Stimulated activated CD8-positive, alpha-beta memory T cell treated with anti-CD3 and anti-CD28 coated beads, Interleukin-15, amount 100 ng/mL, for 24 hours (primary cell): ENCODE measurements around the gene OR51T1.
"Not testable (repeated sequence)": the region's sequence is repeated elsewhere in the genome, so short reads cannot be mapped to it uniquely, and the experiment has no call there.

Source experiments
- DNase-seq: peaks from one replicate; pipeline ENCODE4 v3.0.0-alpha.2; 2020; ENCODE audit warnings: low read depth

OR51T1 gene, protein sequence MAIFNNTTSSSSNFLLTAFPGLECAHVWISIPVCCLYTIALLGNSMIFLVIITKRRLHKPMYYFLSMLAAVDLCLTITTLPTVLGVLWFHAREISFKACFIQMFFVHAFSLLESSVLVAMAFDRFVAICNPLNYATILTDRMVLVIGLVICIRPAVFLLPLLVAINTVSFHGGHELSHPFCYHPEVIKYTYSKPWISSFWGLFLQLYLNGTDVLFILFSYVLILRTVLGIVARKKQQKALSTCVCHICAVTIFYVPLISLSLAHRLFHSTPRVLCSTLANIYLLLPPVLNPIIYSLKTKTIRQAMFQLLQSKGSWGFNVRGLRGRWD

DNA sequence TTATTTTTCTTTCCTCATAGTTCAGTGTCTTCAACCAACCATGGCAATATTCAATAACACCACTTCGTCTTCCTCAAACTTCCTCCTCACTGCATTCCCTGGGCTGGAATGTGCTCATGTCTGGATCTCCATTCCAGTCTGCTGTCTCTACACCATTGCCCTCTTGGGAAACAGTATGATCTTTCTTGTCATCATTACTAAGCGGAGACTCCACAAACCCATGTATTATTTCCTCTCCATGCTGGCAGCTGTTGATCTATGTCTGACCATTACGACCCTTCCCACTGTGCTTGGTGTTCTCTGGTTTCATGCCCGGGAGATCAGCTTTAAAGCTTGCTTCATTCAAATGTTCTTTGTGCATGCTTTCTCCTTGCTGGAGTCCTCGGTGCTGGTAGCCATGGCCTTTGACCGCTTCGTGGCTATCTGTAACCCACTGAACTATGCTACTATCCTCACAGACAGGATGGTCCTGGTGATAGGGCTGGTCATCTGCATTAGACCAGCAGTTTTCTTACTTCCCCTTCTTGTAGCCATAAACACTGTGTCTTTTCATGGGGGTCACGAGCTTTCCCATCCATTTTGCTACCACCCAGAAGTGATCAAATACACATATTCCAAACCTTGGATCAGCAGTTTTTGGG, at the start of gene OR51T1:
TSS of gene OR51T1 (plus strand) at position 41 of the 641 bp plus-strand sequence. CDS start at position 41, 0 bp downstream.
- DNase-seq = no peak

GRCh38 chr11:4839851-4840549, 41.7 kb upstream of the OR51T1 start:
- no peak for DNase-seq

- DNase-seq = no peak
Observed at GRCh38 chr11:4848908-4849532, 32.7 kb upstream of the OR51T1 start, which contains the start of gene OR51S1. TSS of gene OR51S1 (minus strand) at chr11:4849208. CDS start at chr11:4849208, 0 bp downstream.

GRCh38 chr11:4851033-4851432, 30.7 kb upstream of the OR51T1 start:
- no peak for DNase-seq

GRCh38 chr11:4854286-4854685, 27.4 kb upstream of the OR51T1 start:
- DNase-seq = not testable (repeated sequence)

DNA sequence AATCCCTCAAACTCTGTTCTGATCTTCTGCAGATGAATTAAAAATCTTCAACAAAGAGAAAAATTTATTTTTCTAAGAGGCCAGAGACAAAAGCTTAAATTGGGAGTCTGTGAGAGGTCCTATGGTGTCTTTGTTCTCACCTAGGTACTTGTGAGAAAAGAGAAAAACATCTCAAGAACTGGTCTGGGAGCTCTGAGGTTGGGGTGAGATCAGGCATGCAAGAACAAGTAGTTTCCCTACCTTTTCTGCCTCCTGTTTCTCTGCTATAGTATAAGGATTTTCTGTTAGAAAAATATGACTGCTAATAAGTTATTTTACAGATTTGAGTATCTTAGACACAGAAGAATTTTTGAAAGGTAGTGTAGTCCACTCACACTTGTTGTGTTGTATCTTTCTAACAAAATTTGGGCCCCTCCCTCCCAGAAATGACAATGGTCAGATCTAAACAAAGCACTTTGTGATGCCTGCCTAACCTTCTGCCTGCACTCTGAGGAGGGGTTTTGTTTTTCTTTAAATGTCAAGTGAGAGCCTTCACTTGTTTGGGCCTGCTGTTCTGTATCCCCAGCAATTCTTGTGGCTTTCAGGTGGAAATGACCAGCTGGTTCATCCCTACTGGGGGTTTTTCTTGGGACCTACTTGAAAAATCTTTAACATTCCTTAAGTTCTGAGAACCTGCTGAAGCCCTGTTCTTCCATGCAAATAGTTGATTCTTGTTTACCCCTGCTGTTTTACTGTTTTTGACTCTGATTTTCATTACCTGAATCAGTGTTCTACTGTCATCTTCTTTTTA, 19.1 kb upstream of the OR51T1 start:
- no peak for DNase-seq

DNA sequence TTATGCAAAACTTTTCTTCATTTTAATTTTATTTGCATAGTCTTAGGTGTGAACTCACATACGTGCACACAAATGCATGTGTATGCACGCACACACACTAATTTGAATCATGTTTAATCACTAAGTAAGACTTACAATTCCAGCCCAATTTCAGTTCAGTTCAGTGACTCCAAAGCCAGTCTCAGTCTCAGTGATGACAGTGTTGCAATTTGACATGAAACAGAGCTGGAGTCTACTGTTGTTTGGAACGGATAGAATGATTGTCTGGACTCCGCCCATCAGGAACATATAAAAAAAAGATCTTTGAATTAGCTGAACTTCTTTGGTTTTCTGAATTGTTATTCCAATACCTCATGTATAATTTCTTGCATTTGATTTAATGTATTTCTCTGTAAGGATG, 17.8 kb upstream of the OR51T1 start:
- DNase-seq = no peak

DNA sequence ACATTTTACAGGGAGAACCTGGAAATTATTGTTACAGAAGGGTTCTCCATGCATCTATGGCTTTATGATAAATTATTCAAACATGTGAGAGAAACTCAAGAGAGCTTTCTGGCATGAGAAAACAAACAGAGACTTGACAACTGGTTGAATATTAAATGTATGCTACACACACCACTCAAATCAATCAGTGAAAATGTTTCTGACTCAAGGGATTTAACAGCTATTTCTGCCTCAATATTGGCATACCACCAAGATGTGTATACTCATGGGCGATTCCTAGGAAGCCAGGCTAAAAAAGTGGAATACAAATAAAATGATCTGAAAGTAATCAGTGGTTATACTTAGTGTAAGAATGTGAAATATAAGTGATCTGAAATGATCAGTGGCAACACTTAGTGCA, 15.8 kb upstream of the OR51T1 start:
- DNase-seq = no peak

- no peak for DNase-seq
Observed at GRCh38 chr11:4881188-4881587, 512 bp upstream of the OR51T1 start.

- DNase-seq = no peak
Observed at GRCh38 chr11:4882543-4882942, 843 bp downstream of the OR51T1 start.

DNA sequence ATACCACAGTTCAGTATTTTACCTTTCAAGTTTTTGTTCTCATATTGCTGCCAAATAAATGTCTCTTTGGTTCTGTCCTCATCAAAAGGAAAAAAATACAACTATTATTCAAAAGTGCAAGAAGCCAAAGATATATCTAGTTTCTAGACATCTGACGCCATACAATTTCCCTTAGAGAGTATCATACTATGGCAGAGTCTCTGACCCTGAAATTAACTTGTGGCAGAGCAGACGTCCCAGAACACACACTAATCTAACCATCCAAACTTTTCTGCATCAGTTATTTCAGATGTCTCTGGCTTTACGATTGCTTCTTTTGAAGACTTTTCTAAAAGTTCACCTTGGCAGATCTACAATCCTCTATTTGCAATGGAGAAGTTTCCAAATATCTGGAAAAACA, 2.7 kb downstream of the OR51T1 start:
- no peak for DNase-seq

- no peak for DNase-seq
Observed at GRCh38 chr11:4886186-4886585, 4.5 kb downstream of the OR51T1 start.

GRCh38 chr11:4887591-4887990, 5.9 kb downstream of the OR51T1 start:
- no peak for DNase-seq

DNA sequence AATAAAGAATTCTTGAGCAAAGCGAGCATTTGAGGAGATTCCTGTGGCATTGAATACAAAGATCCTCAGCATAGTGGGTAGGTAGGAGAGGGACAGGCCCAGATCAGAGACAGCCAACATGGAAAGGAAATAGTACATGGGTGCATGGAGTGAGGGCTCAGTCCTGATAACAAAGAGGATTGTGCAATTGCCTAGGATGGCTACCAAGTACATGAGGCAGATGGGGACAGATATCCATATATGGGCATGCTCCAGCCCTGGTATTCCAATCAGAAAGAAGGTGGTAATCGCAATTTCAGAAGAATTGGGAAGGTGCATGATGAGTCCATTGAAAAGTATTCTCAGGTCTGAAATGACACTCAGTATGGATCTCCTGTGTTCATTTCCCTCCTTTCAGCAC, 8.6 kb downstream of the OR51T1 start:
- no peak for DNase-seq

GRCh38 chr11:4891996-4892640, 10.4 kb downstream of the OR51T1 start:
- DNase-seq = no peak

- DNase-seq = no peak
Observed at GRCh38 chr11:4903484-4903883, 21.8 kb downstream of the OR51T1 start, which contains the start of gene OR51A7. TSS of gene OR51A7 (plus strand) at chr11:4903783. CDS start at chr11:4907370, 3,587 bp downstream.

- DNase-seq = no peak
Observed at GRCh38 chr11:4916581-4916980, 34.9 kb downstream of the OR51T1 start.

- DNase-seq = no peak
Observed at GRCh38 chr11:4919250-4919649, 37.5 kb downstream of the OR51T1 start, which contains the start of gene OR51G2. TSS of gene OR51G2 (minus strand) at chr11:4919350. CDS start at chr11:4915663, 3,687 bp downstream.

- no peak for DNase-seq
Observed at GRCh38 chr11:4921796-4922195, 40.1 kb downstream of the OR51T1 start.

GRCh38 chr11:4922304-4922703, 40.6 kb downstream of the OR51T1 start:
- no peak for DNase-seq

DNA sequence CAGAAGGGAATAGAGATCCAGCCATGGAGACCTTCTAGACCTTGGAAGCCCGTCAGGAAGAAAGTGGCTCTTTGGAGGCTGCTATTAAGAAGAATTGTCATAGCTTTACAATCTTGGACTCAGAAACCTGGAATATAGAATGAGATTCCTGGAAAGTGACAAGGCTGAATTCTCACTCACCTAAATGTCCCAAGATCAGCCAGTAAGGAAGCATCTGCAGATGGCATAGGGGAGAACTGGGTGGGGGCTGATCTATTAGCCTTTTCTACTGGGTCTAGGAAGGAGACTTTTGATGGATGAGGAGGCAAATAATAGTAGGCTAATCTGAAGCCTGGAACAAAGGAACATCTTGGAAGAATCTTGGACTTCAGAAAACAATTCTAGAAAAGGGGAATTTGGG, 42.5 kb downstream of the OR51T1 start, which contains the start of gene OR51G1:
TSS of gene OR51G1 (minus strand) at position 101 of the 400 bp plus-strand sequence. CDS start at position 101, 0 bp downstream.
- DNase-seq = no peak
